GM18505 (cell line): Measurements from ENCODE around the gene EMILIN2.
"Not testable (repeated sequence)": the region's sequence is repeated elsewhere in the genome, so short reads cannot be mapped to it uniquely, and the experiment has no call there.

ENCODE experiments used
- ATAC-seq: cut with Tn5 transposase; IDR thresholded peaks from one replicate; pipeline ENCODE4 v1.9.1; 2021; ENCODE audit not compliant: unreplicated experiment
- POLR2A ChIP-seq: IDR thresholded peaks from 4 replicates; pipeline ENCODE4 v1.6.1; 2011; ENCODE audit warnings: borderline replicate concordance; ENCODE audit not compliant: insufficient read depth, insufficient read length; ENCODE audit errors: extremely low read depth

EMILIN2 gene

GRCh38 chr18:2846636-2847316, at the start of gene EMILIN2:
EMILIN2 (plus strand) TSS chr18:2847006; CDS start chr18:2847189, 183 bp downstream.
- no peak for TF ChIP-seq POLR2A
- ATAC-seq = peak; percentile 60

DNA sequence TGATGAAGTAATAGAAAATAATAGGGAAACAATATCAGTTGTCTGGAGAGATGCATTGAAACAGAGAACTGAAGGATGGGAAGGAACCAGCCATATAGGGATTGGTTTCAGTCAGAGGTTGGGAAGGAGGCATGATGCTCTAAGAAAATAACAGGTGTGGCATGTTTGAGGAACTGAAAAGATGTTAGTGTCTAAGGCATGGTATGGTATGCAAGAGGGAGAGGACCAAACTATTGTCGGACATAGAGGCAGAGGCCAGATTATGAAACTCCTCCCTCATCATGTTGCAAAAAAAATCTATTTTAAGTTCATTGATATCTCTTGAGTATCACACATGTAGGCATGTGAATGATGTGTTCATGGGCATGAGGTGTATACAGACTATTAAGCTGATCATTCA, 48.9 kb upstream of the EMILIN2 start:
- no peak for TF ChIP-seq POLR2A
- peak; percentile 74 for ATAC-seq

- TF ChIP-seq POLR2A = no peak
- no peak for ATAC-seq
These were observed 47.4 kb upstream of the EMILIN2 start for GRCh38 chr18:2799369-2799768.

DNA sequence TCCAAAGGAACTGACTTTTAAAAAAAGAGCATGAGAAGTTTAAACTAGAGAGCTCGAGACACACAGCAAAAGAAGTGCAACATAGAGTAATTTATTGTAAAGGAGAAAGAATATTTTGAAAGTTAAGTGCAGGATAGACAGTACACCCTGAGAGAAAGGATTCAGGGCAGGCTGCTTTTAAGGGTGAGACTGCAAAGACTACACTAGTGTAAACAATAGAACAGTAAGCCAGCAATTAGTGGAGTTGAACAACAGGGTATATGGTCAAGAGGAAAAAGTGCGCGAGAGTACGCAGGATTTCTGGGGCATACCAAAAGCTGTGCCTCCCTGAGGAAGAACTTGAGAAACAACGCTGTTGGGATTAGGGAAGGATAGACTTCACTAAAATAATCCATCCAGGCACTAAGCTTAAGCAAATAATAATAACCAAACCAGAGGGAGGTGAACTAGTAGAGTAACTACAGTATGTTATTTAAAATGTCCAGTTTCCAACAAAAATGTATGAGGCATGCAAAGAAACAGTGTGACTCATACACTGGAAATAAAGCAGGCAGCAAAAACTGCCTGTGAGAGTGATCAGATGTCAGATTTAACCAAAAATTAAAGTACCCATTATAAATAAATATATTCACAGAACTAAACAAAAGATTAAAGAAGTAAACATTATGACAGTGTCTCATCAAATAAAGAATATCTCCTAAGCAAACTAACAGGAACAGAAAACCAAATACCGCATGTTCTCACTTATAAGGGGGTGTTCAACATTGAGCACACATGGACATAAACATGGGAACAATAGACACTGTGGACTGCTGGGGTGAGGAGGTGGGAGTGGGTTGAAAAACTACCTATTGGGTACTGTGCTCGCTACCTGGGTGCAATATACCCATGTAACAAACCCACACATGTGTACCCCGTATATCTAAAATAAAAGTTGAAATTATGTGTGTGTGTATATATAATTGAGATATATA, 40.5 kb upstream of the EMILIN2 start:
- TF ChIP-seq POLR2A = no peak
- ATAC-seq = no peak

- ATAC-seq = not testable (repeated sequence)
These were observed 38.2 kb upstream of the EMILIN2 start for GRCh38 chr18:2808640-2809039.

DNA sequence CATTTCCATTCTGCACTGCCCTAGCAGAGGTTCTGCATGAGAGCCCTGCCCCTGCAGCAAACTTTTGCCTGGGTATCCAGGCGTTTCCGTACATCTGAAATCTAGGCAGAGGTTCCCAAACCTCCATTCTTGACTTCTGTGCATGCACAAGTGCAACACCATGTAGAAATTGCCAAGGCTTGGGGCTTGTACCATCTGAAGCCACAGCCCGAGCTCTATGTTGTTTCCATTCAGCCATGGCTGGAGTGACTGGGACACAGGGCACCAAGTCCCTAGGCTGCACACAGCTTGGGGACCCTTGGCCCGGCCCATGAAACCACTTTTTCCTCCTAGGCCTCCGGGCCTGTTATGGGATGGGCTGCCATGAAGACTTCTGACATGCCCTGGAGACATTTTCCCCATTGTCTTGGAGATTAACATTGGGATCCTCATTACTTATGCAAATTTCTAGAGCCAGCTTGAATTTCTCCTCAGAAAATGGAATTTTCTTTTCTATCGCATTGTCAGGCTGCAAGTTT, 37.1 kb upstream of the EMILIN2 start:
- ATAC-seq = not testable (repeated sequence)

- no peak for TF ChIP-seq POLR2A
- no peak for ATAC-seq
These were observed 35.4 kb upstream of the EMILIN2 start for GRCh38 chr18:2811416-2811815.

DNA sequence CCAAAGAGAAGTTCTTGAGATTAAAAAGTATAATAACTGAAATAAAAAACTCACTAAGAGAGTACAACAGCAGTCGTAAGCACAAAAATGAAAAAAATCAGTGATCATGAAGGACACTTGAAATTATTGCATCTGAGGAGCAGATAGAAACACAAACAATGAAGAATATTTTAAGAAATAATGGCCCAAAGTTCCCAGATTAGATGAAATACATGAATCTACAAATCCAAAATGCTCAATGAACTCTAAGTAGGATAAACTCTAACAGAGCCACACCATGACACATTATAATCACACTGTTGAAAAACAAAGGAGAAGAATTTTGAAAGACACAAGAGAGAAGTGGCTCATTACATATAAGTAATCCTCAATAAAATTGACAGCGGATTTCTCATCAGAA, 31.9 kb upstream of the EMILIN2 start:
- no peak for TF ChIP-seq POLR2A
- no peak for ATAC-seq

GRCh38 chr18:2818281-2818680, 28.5 kb upstream of the EMILIN2 start:
- ATAC-seq = no peak
- TF ChIP-seq POLR2A = no peak

DNA sequence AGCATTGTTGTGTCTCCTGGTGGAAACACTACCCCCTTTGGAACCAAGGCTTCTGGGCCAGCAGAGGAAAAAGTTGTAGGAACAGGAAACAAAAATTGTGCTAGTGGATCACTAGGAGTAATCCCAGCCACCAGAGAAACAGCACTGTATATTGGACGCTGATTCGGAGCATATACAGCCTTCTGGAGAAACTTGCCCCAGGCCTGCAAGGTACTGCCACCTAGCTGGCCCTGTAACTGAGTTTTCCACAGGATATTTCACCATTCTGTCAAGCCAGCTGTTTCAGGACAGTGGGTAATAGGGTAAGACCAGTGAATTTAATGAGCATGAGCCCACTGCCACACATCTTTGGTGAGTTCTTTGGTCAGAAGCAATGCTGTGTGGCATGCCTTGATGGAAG, 25.1 kb upstream of the EMILIN2 start:
- no peak for ATAC-seq
- TF ChIP-seq POLR2A = no peak

DNA sequence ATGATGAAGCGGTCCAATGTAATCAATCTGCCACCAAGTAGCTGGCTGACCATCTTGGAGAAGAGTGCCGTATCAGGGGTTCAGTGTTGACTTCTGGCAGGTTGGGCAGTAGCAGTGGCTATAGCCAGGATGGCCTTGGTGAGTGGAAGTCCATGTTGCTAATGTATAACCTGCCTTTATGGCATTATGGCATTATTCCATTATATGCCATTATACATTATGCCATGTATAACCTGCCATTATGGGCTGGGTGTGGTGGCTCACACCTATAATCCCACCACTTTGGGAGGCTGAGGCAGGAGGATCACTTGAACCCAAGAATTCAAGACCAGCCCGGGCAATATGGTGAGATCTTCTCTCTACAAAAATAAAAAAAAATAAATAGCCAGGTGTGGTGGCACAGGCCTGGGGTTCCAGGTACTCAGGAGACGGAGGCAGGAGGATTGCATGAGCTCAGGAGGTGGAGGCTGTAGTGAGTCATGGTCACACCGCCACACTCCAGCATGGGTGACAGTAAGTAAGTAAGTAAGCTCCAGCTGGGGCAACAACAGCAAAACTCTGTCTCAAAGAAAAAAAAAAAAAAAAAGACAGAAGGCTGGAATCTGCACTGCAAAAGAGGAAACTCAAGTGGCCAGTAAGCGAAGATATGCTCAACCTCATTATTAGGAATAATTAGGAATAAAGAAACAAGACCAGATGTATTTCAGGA, 24.4 kb upstream of the EMILIN2 start:
- ATAC-seq = no peak

GRCh38 chr18:2823202-2823601, 23.6 kb upstream of the EMILIN2 start:
- no peak for TF ChIP-seq POLR2A
- ATAC-seq = no peak

More for the DNA sequence above, 24.4 kb upstream of the EMILIN2 start:
- no peak for TF ChIP-seq POLR2A

DNA sequence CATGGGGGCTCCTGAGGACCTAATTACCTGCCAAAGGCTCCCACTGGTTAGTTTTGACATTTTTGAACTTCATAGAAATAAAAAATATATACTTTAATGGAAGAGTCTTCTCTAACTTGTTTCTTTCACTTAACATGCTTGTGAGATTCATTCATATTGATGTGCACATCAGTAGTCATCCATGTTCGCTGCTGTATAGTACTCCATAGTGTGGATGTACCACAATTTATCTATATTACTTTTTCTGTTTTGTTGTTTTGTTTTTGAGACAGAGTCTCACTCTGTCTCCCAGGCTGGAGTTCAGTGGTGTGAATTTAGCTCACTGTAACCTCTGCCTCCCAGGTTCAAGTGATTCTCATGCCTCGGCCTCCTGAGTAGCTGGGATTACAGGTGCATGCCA, 22.8 kb upstream of the EMILIN2 start:
- ATAC-seq = no peak
- no peak for TF ChIP-seq POLR2A

- no peak for ATAC-seq
- no peak for TF ChIP-seq POLR2A
These were observed 21.9 kb upstream of the EMILIN2 start for GRCh38 chr18:2824865-2825264.

DNA sequence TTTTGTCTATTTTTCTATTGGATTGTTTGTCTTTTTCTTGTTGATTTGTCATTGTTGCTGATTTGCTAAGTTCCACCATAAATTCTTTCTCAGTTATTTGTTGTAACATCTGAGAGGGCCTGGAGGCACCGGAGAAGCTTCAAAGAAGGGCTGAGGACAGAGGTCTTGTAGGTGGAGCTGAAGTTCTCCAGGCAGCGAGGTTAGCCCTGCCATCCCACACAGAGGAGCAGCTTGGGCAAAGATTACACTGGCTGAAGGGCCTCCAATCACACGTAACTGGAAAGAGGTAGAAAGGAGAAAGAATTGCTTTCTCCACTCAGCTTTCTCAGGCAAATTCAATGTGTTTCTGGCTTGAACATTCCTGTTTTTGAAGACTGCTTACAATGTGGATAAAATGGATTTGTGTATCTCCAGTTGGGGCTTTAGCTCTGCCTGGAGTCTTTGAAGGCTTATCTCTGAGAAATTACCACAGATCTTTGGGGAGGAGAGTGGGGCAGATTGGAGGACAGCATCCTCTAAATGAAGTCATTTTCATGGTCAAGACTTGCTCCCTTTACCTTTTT, 21.1 kb upstream of the EMILIN2 start:
- no peak for TF ChIP-seq POLR2A
- ATAC-seq = no peak
